ENCODE measurements around the gene RASSF8. TPM values are rescaled to one million over a fixed set of nuclear protein-coding genes. Genes with fewer than 3 reads are reported as not detected.
A peak's percentile ranks its signal among the peaks of the same experiment; 100 is the strongest.

Gene RASSF8
- total and polyA plus RNA-seq, 2 of the 8 experiments (the other 6 are each of a cell fraction or from before 2014, with no cell fraction given) = 6.4 to 46.7 TPM

GRCh38 chr12:25996677-25997076 lies 38.2 kb downstream of the RASSF8 start:
- CTCF ChIA-PET (ENCODE audit: partially characterized antibody) = interaction anchor here (1.8 kb wide), 1 partner anchor 20 kb away, joined by 4 read pairs; no protein-coding TSS in a partner anchor
- Histone ChIP-seq H3K4me2 (ENCODE audit: insufficient read depth in 1 of 2, low read depth in 2 of 2, low read length in 2 of 2) (no peak overlapping the region), H4K91ac (replicated peaks; ENCODE audit: insufficient read length, low read length) (no peak overlapping the region), H4K5ac (ENCODE audit: insufficient read length, low read depth, low read length) (peak overlapping the region; percentile 39), H3K4ac (replicated peaks; ENCODE audit: insufficient read length, low read depth, low read length) (no peak overlapping the region), H2BK20ac (ENCODE audit: low read length) (no peak overlapping the region), H3K9ac (replicated peaks in 1 of 4; ENCODE audit: extremely low read depth in 1 of 4, low read depth in 3 of 4, low read length in 3 of 4) (no peak overlapping the region), H3K27me3 (replicated peaks in 1 of 4; ENCODE audit: control insufficient read depth in 3 of 4, extremely low read depth in 1 of 4, insufficient read depth in 3 of 4, low read length in 3 of 4) (no peaks in the 10 kb centered on the region), H2AK5ac (ENCODE audit: low read depth, low read length) (no peak overlapping the region), H4K20me1 (replicated peaks in 1 of 2; ENCODE audit: control insufficient read depth in 1 of 2, insufficient read depth in 2 of 2, low read length in 2 of 2) (peaks cover 1 to 2% of the 10 kb centered on the region in 2 experiments), H3K18ac (ENCODE audit: extremely low read depth, low read length) (no peak overlapping the region), H3K36me3 (ENCODE audit: control insufficient read depth in 2 of 4, insufficient read depth in 4 of 4, low read length in 3 of 4) (no peaks in the 10 kb centered on the region), H3K56ac (replicated peaks; ENCODE audit: insufficient read length, low read depth, low read length) (no peak overlapping the region), H3K27ac (ENCODE audit: low read depth, low read length) (peak overlapping the region; percentile 47; the same call in 1 of the 2 replicates), H2BK5ac (ENCODE audit: low read depth, low read length) (no peak overlapping the region), H3K4me3 (ENCODE audit: extremely low read depth in 1 of 4, insufficient read depth in 2 of 4, low read depth in 3 of 4, low read length in 4 of 4) (no peak overlapping the region), H3K4me1 (replicated peaks in 1 of 4; ENCODE audit: control insufficient read depth in 3 of 4, insufficient read depth in 4 of 4, low read length in 3 of 4) (peaks cover 2 to 29% (median 16%) of the 10 kb centered on the region in 4 experiments; a peak in 6 of 7 replicates), H3K9me3 (ENCODE audit: insufficient read depth in 2 of 2, low read depth in 1 of 2, low read length in 1 of 2) (no peaks in the 10 kb centered on the region), H2BK15ac (ENCODE audit: low read length) (no peak overlapping the region), H3K23ac (ENCODE audit: insufficient read length) (no peak overlapping the region), H3K79me2 (ENCODE audit: control insufficient read depth in 1 of 2, insufficient read depth in 2 of 2, low read length in 2 of 2) (peaks cover 3 to 81% of the 10 kb centered on the region in 2 experiments; a peak in 3 of 4 replicates), H2BK120ac (replicated peaks; ENCODE audit: low read depth, low read length) (no peak overlapping the region), H2AFZ (ENCODE audit: low read length) (no peak overlapping the region), H3K14ac (ENCODE audit: insufficient read length) (no peak overlapping the region), H4K8ac (ENCODE audit: extremely low read depth, insufficient read depth, low read length) (no peak overlapping the region), H3K23me2 (ENCODE audit: low read depth, low read length) (no peaks in the 10 kb centered on the region), H2BK12ac (ENCODE audit: low read depth, low read length) (no peak overlapping the region; the same call in 1 of the 2 replicates), H3K79me1 (ENCODE audit: low read depth, low read length) (no peaks in the 10 kb centered on the region)
- peak; percentile 62 for FAIRE-seq
- 45% methylated on average over 1 of the region's 1 CpG; no CpG with 5 or more reads in 1 of the 2 experiments for whole genome bisulfite sequencing, 2 experiments (ENCODE audit: extremely low coverage in 1 of 2, insufficient coverage in 1 of 2, insufficient read length in 1 of 2, insufficient replicate concordance in 2 of 2, low coverage in 1 of 2, low lambda C conversion rate in 2 of 2, missing lambda C conversion rate in 1 of 2)
- no peak for DNase-seq (ENCODE audit: low read depth in 1 of 2, low spot score in 2 of 2)
- TF ChIP-seq KDM1A (IDR thresholded peaks at IDR 0.05; ENCODE audit: borderline replicate concordance, low read length) = no peak
- TF ChIP-seq ZNF274 (IDR thresholded peaks at IDR 0.05; ENCODE audit: borderline replicate concordance, extremely low read depth, low read length) = no peak
- no peak for TF ChIP-seq YY1 (IDR thresholded peaks at IDR 0.05; ENCODE audit: low read depth, low read length)
- no peak for TF ChIP-seq BRCA1 (IDR thresholded peaks at IDR 0.05; ENCODE audit: low read depth, low read length)
- TF ChIP-seq E2F6 (IDR thresholded peaks at IDR 0.05) = no peak
- no peak for TF ChIP-seq CHD2 (IDR thresholded peaks at IDR 0.05; ENCODE audit: low read length)
- no peak for TF ChIP-seq GTF2F1 (IDR thresholded peaks at IDR 0.05; ENCODE audit: borderline replicate concordance, low read depth, low read length)
- no peak for TF ChIP-seq SP1 (IDR thresholded peaks at IDR 0.05; ENCODE audit: low read depth, low read length)
- TF ChIP-seq EP300 (IDR thresholded peaks at IDR 0.05; ENCODE audit: borderline replicate concordance in 1 of 2, low read depth in 2 of 2, low read length in 2 of 2) = no peak
- TF ChIP-seq BACH1 (IDR thresholded peaks at IDR 0.05; ENCODE audit: low read length) = no peak
- TF ChIP-seq RXRA (IDR thresholded peaks at IDR 0.05; ENCODE audit: insufficient read depth, low read depth, low read length) = no peak
- no peak for TF ChIP-seq SP2 (IDR thresholded peaks at IDR 0.05; ENCODE audit: low read length)
- TF ChIP-seq KDM4A (IDR thresholded peaks at IDR 0.05; ENCODE audit: low read depth, low read length, severe bottlenecking) = no peak
- TF ChIP-seq CBX8 (IDR thresholded peaks at IDR 0.05; ENCODE audit: borderline replicate concordance, low read depth, low read length) = no peak
- no peak for TF ChIP-seq CHD1 (IDR thresholded peaks at IDR 0.05; ENCODE audit: low read depth, low read length)
- POLR2A ChIA-PET (ENCODE audit: partially characterized antibody) = no interaction called here
